ENCODE measurements around the gene AGBL4. TPM values are rescaled to one million over a fixed set of nuclear protein-coding genes. Genes with fewer than 3 reads are reported as not detected.
A peak's percentile ranks its signal among the peaks of the same experiment; 100 is the strongest.
"Not testable (repeated sequence)": the region's sequence is repeated elsewhere in the genome, so short reads cannot be mapped to it uniquely, and the experiment has no call there.

AGBL4 gene
- total RNA-seq, 1 experiment from 2014 or later = 0.35 TPM

- DNase-seq (ENCODE audit: low spot score) = no peak
Observed at GRCh38 chr1:49307457-49307856, 716.3 kb downstream of the AGBL4 start.

GRCh38 chr1:49306507-49307070, 717.2 kb downstream of the AGBL4 start:
- DNase-seq (ENCODE audit: low spot score) = no peak

GRCh38 chr1:49302400-49302799, 721.4 kb downstream of the AGBL4 start:
- DNase-seq (ENCODE audit: low spot score) = not testable (repeated sequence)

GRCh38 chr1:49298304-49298703, 725.5 kb downstream of the AGBL4 start:
- DNase-seq (ENCODE audit: low spot score) = no peak

GRCh38 chr1:49297783-49298182, 726.0 kb downstream of the AGBL4 start:
- DNase-seq (ENCODE audit: low spot score) = no peak

- no peak for DNase-seq (ENCODE audit: low spot score)
Observed at GRCh38 chr1:49294539-49294938, 729.2 kb downstream of the AGBL4 start.

- no peak for DNase-seq (ENCODE audit: low spot score)
Observed at GRCh38 chr1:49293016-49293415, 730.7 kb downstream of the AGBL4 start.

GRCh38 chr1:49257211-49258049, 766.3 kb downstream of the AGBL4 start:
- DNase-seq (ENCODE audit: low spot score) = peak; percentile 71

- DNase-seq (ENCODE audit: low spot score) = no peak
Observed at GRCh38 chr1:49252917-49253316, 770.8 kb downstream of the AGBL4 start.

GRCh38 chr1:49251019-49251784, 772.6 kb downstream of the AGBL4 start:
- DNase-seq (ENCODE audit: low spot score) = no peak

- DNase-seq (ENCODE audit: low spot score) = no peak
Observed at GRCh38 chr1:49240709-49241221, 783.0 kb downstream of the AGBL4 start.

- no peak for DNase-seq (ENCODE audit: low spot score)
Observed at GRCh38 chr1:49234988-49235387, 788.8 kb downstream of the AGBL4 start.

- DNase-seq (ENCODE audit: low spot score) = no peak
Observed at GRCh38 chr1:49229555-49229954, 794.2 kb downstream of the AGBL4 start.

- no peak for DNase-seq (ENCODE audit: low spot score)
Observed at GRCh38 chr1:49226758-49227157, 797.0 kb downstream of the AGBL4 start.

- no peak for DNase-seq (ENCODE audit: low spot score)
Observed at GRCh38 chr1:49225464-49225863, 798.3 kb downstream of the AGBL4 start.

- DNase-seq (ENCODE audit: low spot score) = no peak
Observed at GRCh38 chr1:49213301-49213700, 810.5 kb downstream of the AGBL4 start.

GRCh38 chr1:49208712-49209111, 815.0 kb downstream of the AGBL4 start:
- DNase-seq (ENCODE audit: low spot score) = no peak

- DNase-seq (ENCODE audit: low spot score) = no peak
Observed at GRCh38 chr1:49204720-49205119, 819.0 kb downstream of the AGBL4 start.

GRCh38 chr1:49200738-49201137, 823.0 kb downstream of the AGBL4 start:
- DNase-seq (ENCODE audit: low spot score) = no peak

- DNase-seq (ENCODE audit: low spot score) = no peak
Observed at GRCh38 chr1:49199564-49199963, 824.2 kb downstream of the AGBL4 start.

- no peak for DNase-seq (ENCODE audit: low spot score)
Observed at GRCh38 chr1:49197081-49197480, 826.7 kb downstream of the AGBL4 start.

- no peak for DNase-seq (ENCODE audit: low spot score)
Observed at GRCh38 chr1:49190138-49190537, 833.6 kb downstream of the AGBL4 start.

Measured in H4 (cell line).